Epidermal melanocyte (primary cell): ENCODE data around the gene KLHL35.
"Not testable (repeated sequence)": the region's sequence is repeated elsewhere in the genome, so short reads cannot be mapped to it uniquely, and the experiment has no call there.

ENCODE experiments used
- DNase-seq: peaks from one replicate; pipeline ENCODE4 v3.0.0; 2011; ENCODE audit warnings: low spot score; ENCODE audit not compliant: insufficient read length

Gene KLHL35

GRCh38 chr11:75394085-75394840 is 38.7 kb downstream of the KLHL35 start:
- no peak for DNase-seq

GRCh38 chr11:75389925-75390324 is 43.1 kb downstream of the KLHL35 start:
- no peak for DNase-seq

DNA sequence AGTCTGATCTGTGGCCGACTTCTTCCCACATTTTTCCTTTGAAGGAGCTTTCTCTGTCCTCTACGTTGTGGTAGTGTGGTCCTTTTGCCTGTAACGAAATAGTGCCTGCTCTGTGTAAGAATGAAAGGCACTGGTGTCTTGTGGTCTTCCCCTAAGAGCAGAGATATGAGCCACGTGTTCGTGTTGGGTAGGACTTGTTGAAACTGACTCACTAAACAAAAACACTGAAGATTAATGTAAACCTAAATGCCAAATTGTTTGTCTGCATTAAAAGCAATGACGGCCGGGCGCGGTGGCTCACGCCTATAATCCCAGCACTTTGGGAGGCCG is 43.8 kb downstream of the KLHL35 start:
- DNase-seq = no peak

DNA sequence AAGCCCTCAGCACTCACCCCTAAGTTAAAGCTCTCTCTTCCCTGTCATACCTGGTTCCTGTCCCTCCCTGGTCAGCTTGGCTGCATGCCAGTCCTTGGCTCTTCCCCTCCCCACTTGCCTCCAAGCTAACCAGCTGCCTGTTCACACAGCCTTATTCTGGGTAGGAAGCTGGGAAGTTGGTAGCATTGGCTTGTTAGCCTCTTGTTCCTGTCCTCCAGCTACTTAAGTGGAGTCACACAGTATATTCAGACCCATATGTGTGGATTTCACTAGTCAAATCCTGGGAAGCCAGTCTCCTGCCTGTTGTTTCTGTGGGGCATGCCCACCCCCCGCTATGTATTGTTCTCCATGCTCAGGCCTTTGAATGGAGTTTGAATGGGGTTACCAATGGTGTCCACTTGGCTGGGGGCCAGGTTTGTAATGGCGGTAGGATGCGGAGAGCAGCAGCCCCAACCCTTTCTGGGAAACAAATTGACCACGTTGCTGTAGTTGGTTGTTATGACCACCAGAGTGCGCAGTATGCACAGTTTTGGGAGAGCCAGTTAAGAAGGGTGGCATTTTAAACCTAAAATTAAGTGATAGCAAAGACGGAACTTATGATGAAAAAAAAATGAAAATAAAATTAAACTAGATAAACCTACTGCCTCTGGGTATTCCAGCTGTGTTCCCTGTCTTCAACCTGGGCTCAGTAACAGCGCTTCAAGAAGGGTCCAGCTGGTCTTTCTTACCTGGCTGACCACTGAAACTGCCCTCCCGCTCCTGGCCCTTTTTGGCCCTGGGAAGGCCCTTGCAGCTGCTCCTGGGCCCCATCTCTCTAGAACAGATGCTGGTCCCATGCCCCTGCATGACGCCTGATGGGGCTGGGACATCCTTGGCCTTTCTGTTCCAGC is 44.4 kb downstream of the KLHL35 start:
- peak; percentile 68 for DNase-seq

DNA sequence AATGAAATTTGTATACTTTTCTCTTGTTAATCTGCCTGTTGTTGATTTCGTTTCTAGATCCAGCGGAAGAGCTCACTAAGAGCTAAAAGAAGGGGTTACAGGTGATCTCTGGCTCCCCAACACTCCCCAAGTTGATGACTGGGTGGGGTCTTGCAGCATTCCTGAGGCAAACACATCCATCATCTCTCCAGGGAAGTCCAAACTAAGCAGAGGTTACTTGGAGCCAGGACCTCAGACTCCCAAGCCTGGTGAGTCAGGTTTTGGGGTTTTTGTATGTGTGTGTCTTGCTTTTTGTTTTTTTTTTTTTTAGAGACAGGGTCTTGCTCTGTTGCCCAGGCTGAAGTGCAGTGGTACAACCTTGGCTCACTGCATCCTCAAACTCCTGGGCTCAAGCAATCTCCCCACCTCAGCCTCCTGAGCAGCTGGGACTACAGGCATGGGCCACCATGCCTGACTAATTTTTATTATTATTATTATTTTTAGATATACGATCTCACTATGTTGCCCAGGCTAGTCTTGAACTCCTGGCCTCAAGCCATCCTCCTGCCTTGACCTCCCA is 45.2 kb downstream of the KLHL35 start:
- DNase-seq = no peak

- no peak for DNase-seq
These were observed 45.9 kb downstream of the KLHL35 start for GRCh38 chr11:75386942-75387630.

DNA sequence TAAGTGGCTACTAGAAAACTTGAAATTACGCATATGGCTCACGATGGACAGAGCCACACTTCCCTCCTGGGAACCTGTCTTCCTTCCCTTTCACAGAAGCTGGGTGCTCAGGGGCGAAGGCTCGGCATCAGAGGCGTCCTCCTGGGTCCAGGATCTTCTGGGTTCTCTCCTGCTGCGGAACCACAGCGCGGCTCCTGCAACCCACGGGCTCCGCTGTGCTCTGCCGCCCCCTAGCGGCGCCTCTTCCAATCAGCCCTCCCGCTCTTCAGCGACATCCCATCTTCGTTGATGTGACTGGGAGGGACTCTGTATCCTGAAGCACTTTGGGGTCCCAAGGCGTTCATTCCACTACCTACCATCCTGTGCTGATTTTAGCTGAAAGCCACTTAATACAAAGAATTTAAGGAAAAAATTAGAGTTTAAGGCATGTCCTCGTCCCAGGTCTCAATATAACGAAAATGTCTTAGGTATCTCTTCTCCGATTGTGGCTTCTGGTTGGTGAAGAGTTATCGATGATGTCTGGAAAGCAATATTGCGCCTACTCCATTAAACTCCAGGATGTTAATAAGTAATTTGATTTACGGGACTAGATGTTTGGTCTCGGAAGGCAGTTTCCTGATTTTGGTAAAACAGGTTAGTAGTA is 48.4 kb downstream of the KLHL35 start:
- peak; percentile 89 for DNase-seq

GRCh38 chr11:75383246-75383645 is 49.8 kb downstream of the KLHL35 start:
- no peak for DNase-seq

- DNase-seq = no peak
These were observed 52.1 kb downstream of the KLHL35 start for GRCh38 chr11:75380716-75381420.

GRCh38 chr11:75380245-75380644 is 52.8 kb downstream of the KLHL35 start:
- no peak for DNase-seq

- not testable (repeated sequence) for DNase-seq
These were observed 54.2 kb downstream of the KLHL35 start for GRCh38 chr11:75378776-75379175.

- DNase-seq = no peak
These were observed 56.8 kb downstream of the KLHL35 start for GRCh38 chr11:75376175-75376574.

GRCh38 chr11:75375626-75376025 is 57.4 kb downstream of the KLHL35 start:
- no peak for DNase-seq

DNA sequence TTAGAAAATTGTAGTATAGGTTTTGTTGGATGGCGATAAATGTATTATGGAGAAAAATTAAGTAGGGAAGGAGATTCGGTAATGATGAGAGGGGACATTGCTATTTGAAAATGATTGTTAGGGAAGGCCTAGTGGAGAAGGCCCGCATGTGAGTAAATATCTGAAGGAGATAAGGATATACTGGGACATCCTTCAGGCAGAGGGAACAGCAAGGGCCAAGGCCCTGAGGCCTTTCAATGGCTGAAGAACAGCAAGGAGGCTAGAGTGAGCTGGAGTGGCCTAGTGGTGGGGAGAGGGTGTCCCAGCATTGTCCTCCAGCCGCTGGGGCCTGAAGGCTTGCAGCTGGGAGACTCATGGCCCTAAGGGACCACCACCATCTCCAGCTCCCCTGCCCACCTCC is 58.4 kb downstream of the KLHL35 start:
- no peak for DNase-seq

DNA sequence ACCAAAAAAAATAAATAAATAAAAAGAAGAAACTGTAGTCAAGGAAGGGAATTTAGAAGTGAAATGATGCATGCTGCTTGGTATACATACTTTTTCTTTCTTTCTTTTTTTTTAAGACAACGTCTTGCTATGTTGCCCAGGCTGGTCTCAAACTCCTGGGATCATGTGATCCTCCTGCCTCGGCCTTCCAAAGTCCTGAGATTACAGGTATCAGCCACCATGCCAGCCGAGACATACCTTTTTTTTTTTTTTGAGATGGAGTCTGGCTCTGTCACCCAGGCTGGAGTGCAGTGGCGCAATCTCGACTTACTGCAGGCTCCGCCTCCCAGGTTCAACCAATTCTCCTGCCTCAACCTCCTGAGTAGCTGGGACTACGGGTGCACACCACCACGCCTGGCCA is 59.8 kb downstream of the KLHL35 start:
- no peak for DNase-seq
